Fibroblast of peridontal ligament (primary cell): Measurements from ENCODE around the gene CRTC3.
A peak's percentile ranks its signal among the peaks of the same experiment; 100 is the strongest.
"Not testable (repeated sequence)": the region's sequence is repeated elsewhere in the genome, so short reads cannot be mapped to it uniquely, and the experiment has no call there.

Experiments
- DNase-seq: peaks from one replicate; pipeline ENCODE4 v3.0.0-alpha.2; 2010; ENCODE audit errors: extremely low read depth

Gene CRTC3, protein sequence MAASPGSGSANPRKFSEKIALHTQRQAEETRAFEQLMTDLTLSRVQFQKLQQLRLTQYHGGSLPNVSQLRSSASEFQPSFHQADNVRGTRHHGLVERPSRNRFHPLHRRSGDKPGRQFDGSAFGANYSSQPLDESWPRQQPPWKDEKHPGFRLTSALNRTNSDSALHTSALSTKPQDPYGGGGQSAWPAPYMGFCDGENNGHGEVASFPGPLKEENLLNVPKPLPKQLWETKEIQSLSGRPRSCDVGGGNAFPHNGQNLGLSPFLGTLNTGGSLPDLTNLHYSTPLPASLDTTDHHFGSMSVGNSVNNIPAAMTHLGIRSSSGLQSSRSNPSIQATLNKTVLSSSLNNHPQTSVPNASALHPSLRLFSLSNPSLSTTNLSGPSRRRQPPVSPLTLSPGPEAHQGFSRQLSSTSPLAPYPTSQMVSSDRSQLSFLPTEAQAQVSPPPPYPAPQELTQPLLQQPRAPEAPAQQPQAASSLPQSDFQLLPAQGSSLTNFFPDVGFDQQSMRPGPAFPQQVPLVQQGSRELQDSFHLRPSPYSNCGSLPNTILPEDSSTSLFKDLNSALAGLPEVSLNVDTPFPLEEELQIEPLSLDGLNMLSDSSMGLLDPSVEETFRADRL

DNA sequence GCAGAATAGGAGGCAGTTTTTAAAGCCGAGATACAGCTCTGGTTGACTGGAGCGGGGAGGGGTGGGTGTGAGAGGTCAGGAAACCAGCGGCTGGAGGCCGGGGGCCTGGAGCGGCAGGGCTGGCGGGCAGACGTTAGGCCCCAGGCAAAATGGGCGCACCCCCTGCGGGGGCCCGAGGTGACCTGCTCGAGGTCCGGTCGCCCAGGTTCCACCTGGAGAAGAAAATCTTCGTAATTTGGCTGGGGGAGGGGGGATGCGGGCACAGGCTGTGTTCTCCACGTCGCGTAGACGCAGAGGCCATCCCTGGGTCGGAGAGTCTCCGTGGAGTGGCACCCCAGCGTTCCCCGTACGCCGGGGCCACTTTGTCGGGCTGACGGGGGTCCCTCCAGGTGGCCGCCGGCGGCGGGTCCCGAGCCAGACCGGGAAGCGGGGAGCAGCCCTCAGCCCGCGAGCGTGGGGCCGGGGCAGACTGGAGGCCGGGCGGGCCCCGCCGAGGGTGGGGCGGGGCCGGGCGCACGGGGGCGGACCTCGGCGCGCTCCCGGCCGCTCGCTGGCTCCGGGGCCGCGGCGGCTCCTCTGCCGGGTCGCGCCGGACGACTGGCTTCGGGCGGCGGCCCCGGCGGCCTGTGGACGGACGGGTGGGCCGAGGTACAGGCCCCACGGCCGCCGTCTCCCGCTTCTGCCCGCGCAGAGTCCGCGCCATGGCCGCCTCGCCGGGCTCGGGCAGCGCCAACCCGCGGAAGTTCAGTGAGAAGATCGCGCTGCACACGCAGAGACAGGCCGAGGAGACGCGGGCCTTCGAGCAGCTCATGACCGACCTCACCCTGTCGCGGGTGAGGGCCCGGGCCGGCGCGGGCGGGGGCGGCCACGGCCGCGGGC is at the start of gene CRTC3:
TSS of gene CRTC3 (plus strand) at position 553 of the 879 bp plus-strand sequence. CDS start at position 702, 149 bp downstream.
- peak; percentile 40 for DNase-seq

DNA sequence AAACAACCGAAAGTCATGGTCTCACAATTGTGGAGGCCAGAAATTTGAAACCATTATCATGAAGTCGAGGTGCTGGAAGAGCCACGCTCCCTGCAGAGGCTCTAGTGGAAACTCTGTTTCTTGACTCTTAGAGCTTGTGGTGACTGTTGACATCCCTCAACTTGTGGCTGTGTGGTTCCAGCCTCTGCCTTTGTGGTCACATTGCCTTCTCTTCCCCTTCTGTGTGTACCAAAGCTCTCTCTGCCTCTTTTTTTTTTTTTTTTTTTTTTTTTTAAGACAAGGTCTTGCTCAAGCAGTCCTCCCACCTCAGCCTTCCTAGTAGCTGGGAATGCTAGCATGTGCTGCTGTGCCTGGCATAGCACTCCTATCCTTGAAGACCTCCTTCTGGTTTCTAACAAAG is 48.7 kb upstream of the CRTC3 start:
- DNase-seq = no peak

DNA sequence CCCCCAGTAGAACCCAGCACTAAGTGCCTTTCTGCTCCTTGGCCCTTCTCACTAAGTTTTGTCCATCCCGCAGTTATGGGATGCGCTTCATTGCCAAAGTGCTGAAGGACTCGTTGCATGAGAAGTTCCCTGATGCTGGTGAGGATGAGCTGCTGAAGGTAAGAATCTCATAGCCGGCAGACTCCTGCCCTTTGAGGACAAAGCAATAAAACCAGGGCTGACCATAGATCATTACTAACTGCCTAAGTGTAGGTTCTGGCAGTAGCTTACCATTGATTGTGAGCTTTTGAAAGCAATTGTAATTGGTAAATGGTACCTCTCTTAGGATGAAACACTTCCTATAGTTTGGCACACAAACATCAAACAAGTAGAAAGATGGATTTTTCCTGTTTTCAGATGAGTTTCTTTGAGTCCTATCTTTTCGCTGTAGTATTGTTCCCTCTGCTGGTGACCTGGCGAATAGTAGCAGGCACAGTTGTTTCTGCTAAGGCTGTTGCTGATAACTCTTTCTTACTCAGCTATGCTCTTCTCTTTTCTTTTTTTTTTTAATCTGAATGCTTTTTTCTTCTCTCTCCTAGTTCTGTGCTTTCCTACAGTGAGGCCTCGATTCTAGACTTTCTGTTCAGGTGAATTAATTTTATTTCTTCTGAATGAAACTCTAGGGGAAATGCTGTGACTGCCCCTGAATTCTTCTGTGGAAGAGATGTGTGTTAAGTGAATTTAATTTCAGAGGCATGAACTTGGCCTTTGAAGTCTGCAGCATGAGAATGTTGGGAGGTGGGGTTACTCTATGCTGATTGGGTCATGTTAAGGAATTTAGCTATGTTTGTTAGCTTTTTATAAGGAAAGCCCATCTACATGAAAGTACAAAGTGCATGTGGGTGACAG is 47.4 kb upstream of the CRTC3 start:
- peak; percentile 72 for DNase-seq

- no peak for DNase-seq
Measured at GRCh38 chr15:90483012-90483307, 46.8 kb upstream of the CRTC3 start.

DNA sequence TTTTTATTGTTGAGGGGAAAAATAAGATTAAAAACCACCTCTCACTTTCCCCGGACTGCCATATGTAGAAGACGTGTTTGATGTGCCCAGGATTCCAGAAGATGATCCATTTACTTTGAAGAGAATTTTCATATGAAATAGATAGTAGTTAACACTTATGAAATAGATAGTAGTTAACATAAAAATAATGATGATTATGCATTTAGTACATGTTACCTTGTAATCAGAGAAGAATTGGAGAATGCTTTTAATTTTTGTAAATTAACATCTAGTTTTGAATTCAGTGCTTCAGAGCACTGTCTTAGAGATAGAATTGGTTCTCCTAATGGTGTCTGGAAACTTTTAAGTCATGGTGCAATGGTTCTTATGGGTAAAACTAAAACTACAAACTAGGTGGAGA is 46.1 kb upstream of the CRTC3 start:
- DNase-seq = no peak

DNA sequence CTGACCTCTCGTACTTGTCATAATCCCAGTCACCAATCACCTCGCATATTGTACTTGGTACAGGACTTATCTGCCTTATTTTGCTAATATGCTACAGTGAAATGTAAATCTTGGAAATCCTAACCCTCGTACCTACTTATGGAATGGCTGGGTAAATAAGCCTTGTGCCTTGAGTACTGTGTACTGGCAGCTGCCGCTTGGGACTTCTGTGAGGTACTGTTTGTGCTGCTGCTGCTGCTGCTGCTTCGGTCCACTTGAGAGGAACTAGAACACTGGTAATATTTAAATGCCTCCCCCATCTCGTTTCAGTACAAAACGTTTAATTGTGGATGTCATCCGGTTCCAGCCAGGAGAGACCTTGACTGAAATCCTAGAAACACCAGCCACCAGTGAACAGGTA is 42.5 kb upstream of the CRTC3 start:
- DNase-seq = no peak

DNA sequence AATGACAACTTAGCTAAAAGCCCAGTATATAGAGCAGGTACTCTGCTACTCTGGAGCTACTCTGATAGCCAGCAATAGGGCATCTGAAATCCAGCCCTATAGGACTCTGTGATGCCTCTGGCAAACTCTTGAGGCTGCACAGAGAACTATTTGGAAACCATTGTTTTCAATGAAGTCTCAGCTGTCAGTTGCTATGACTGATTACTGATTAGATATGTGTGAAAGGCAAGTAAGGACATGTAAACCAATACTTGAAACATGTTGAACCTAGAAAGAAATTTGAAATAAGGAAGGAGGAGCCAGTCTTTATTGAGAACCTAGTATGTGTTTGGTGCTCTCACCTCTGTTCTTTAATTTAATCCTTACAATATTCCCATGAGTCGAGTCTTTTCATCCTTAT is 40.2 kb upstream of the CRTC3 start:
- no peak for DNase-seq

- no peak for DNase-seq
Measured at GRCh38 chr15:90489944-90490343, 39.8 kb upstream of the CRTC3 start.

DNA sequence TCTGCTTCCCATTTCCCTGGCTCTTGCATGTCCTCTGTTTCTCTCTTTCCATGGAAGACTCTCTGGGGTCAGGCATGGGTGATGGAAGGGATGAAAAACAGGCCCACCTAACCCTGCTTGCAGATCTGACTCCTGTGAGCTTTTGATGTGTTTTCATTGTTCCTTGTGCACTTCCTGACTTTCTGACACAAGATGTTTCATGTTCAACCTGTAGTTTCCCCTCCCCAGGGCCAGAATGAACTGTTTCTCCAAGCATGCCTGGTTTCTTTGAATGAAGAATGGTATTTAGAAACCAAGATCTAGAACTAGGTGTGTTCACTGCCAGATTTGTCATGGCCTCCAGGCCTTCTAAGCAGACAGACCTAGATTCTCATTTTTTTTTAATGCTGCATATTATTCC is 36.1 kb upstream of the CRTC3 start:
- DNase-seq = no peak

GRCh38 chr15:90495067-90495466 is 34.7 kb upstream of the CRTC3 start:
- no peak for DNase-seq

GRCh38 chr15:90496791-90497190 is 32.9 kb upstream of the CRTC3 start:
- DNase-seq = no peak

GRCh38 chr15:90497376-90497775 is 32.3 kb upstream of the CRTC3 start:
- no peak for DNase-seq

DNA sequence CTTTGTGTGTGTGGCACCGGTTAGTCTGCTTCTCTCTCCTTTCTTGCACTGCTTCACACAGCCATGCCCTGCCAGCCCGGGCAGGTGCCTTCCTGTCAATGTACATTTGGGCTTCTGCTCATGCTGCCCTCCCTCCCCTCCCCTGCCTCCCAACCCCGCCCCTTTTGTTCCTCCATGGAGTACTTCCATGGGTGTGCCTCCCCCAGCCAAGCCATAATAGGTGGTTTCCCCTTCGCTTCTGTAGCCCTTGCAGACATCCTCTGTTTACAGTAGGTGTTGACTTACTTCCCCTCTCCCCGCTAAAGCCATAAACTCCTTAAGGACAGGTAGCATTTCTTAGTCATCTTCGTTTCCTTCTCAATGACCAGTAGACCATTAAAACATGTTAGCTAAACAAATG is 31.8 kb upstream of the CRTC3 start:
- DNase-seq = no peak

DNA sequence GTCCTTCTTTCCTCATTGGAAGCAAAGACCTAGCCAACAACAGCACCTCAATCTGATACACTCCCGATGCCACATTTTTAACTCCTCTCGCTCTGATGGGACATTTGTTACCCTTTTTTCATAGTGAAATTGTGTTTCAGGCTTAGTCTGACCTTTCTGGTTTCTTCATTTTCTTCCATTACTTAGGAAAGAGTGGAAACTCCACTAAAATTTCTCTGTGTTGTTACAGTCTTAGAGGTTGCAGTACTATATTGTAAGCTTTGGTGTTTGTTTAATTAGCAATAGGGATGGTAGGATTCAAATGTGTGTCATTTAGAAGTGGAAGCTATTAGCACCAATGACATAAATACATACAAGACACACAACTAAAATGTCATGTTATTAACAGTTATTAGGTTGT is 29.6 kb upstream of the CRTC3 start:
- DNase-seq = no peak

DNA sequence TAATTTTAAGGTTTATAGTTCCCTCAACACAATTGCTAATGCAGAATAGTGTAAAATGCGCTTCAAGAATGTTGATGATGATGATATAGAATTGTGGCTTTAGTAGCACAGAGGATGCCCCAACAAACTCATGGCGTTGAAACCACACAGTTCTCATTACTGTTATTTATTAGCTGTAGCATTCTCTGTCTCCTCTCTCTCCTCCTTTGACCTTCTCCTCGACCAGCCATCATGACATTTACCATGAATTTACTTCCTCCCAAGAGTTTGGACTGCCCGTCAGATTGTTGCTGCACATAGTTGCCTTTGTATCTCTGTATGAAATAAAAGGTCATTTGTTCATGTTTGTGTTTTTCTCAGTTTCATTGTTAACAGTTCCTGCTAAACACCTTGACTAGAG is 27.8 kb upstream of the CRTC3 start:
- DNase-seq = no peak

- DNase-seq = not testable (repeated sequence)
Measured at GRCh38 chr15:90510781-90511180, 18.9 kb upstream of the CRTC3 start.

- not testable (repeated sequence) for DNase-seq
Measured at GRCh38 chr15:90511211-90511618, 18.5 kb upstream of the CRTC3 start.

DNA sequence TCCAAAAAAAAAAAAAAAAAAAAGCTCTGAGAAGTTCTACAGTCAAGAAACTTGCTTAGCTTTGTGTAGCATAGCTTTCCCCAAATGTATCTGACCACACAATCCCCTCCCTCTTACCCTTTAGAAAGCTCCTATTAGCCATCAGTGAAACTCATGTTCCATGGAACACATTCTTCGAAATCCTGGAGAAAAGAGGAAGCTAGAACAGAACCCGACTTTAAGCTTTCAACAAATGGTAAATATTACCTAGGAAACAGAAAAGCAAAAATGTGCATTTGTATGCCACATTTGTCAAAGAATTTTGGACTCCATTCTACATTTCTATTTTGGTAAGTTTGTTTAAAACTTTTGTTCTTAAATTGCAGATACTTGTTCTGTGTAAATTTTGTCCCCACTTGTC is 17.4 kb upstream of the CRTC3 start:
- no peak for DNase-seq

GRCh38 chr15:90512981-90513380 is 16.7 kb upstream of the CRTC3 start:
- no peak for DNase-seq

GRCh38 chr15:90513448-90513847 is 16.3 kb upstream of the CRTC3 start:
- DNase-seq = no peak

DNA sequence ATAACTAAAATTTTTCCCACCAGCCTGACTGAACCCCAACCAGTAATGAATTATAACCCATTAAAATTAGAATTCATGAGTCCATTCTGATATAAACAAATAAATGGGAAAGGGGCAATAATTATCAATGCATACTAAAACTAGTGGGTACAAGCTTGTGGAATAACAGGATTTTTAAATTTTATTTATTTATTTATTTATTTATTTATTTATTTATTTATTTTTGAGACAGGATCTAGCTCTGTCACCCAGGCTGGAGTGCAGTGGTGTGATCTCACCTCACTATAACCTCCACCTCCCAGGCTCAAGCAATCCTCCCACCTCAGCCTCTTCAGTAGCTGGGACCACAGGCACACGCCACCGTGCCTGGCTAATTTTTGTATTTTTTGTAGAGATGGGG is 15.8 kb upstream of the CRTC3 start:
- not testable (repeated sequence) for DNase-seq

GRCh38 chr15:90519688-90520087 is 10.0 kb upstream of the CRTC3 start:
- peak; percentile 62 for DNase-seq
